ENCODE results near the gene FAM221A. TPM values are rescaled to one million over a fixed set of nuclear protein-coding genes. Genes with fewer than 3 reads are reported as not detected.
A peak's percentile ranks its signal among the peaks of the same experiment; 100 is the strongest.

Gene FAM221A
- total RNA-seq, 4 donors from 2014 or later, result 3.2 to 12.1 (median 7.5) TPM

- 22 to 40% methylated on average over 8 of the region's 8 CpGs for WGBS, 2 donors (ENCODE audit: low coverage in 1 of 2)
- Histone ChIP-seq H3K9me3 (no peaks in the 10 kb centered on the region), H3K4me1 (no peaks in the 10 kb centered on the region), H3K27me3 (no peaks in the 10 kb centered on the region), H3K27ac (no peak overlapping the region), H3K36me3 (no peaks in the 10 kb centered on the region), H3K4me3 (no peak overlapping the region)
- no peak for TF ChIP-seq POLR2A (IDR thresholded peaks at IDR 0.05)
- TF ChIP-seq EP300 (IDR thresholded peaks at IDR 0.05), result no peak
- TF ChIP-seq CTCF (IDR thresholded peaks at IDR 0.05), result peak; percentile 46 to 67 (median 62)
- TF ChIP-seq POLR2AphosphoS5 (IDR thresholded peaks at IDR 0.05), result peak; percentile 23
- ATAC-seq, result peak; percentile 39
Observed at GRCh38 chr7:23712368-23713284, 32.6 kb downstream of the FAM221A start.

- Histone ChIP-seq H3K9me3 (no peaks in the 10 kb centered on the region), H3K27ac (no peak overlapping the region), H3K27me3 (no peaks in the 10 kb centered on the region), H3K4me3 (no peak overlapping the region), H3K36me3 (no peaks in the 10 kb centered on the region), H3K4me1 (no peaks in the 10 kb centered on the region)
- ATAC-seq, result no peak
- 44 to 50% methylated on average over 6 of the region's 6 CpGs for WGBS, 2 donors (ENCODE audit: low coverage in 1 of 2)
- TF ChIP-seq POLR2A (IDR thresholded peaks at IDR 0.05) (no peak), POLR2AphosphoS5 (IDR thresholded peaks at IDR 0.05) (no peak), CTCF (IDR thresholded peaks at IDR 0.05) (no peak), EP300 (IDR thresholded peaks at IDR 0.05) (no peak)
Observed at GRCh38 chr7:23713285-23714149, 33.5 kb downstream of the FAM221A start.

GRCh38 chr7:23714150-23714464, 34.1 kb downstream of the FAM221A start:
- 20 to 34% methylated on average over 2 of the region's 2 CpGs for WGBS, 2 donors (ENCODE audit: low coverage in 1 of 2)
- no peaks in the 10 kb centered on the region for H3K36me3 ChIP-seq
- no peak overlapping the region for H3K27ac ChIP-seq
- TF ChIP-seq CTCF (IDR thresholded peaks at IDR 0.05) (no peak), POLR2A (IDR thresholded peaks at IDR 0.05) (no peak), EP300 (IDR thresholded peaks at IDR 0.05) (no peak)
- ATAC-seq, result no peak
- no peaks in the 10 kb centered on the region for H3K27me3 ChIP-seq
- H3K4me1 ChIP-seq, result no peaks in the 10 kb centered on the region
- H3K4me3 ChIP-seq, result no peak overlapping the region
- H3K9me3 ChIP-seq, result no peaks in the 10 kb centered on the region

- no peaks in the 10 kb centered on the region for H3K27me3 ChIP-seq
- ATAC-seq, result no peak
- H3K4me3 ChIP-seq, result no peak overlapping the region
- no peaks in the 10 kb centered on the region for H3K36me3 ChIP-seq
- H3K4me1 ChIP-seq, result no peaks in the 10 kb centered on the region
- 80 to 100% methylated on average over 1 of the region's 1 CpG for WGBS, 2 donors (ENCODE audit: low coverage in 1 of 2)
- no peaks in the 10 kb centered on the region for H3K9me3 ChIP-seq
- no peak for TF ChIP-seq EP300 (IDR thresholded peaks at IDR 0.05)
- TF ChIP-seq CTCF (IDR thresholded peaks at IDR 0.05), result no peak
- no peak for TF ChIP-seq POLR2A (IDR thresholded peaks at IDR 0.05)
- no peak for TF ChIP-seq POLR2AphosphoS5 (IDR thresholded peaks at IDR 0.05)
- no peak overlapping the region for H3K27ac ChIP-seq
Observed at GRCh38 chr7:23714579-23714978, 34.6 kb downstream of the FAM221A start.
